SK-N-SH (cell line): ENCODE measurements around the gene SLC15A1. TPM values are rescaled to one million over a fixed set of nuclear protein-coding genes. Genes with fewer than 3 reads are reported as not detected.

Experiments used
- CTCF ChIA-PET: fragments of 300-600, 350-600 bp; formaldehyde crosslinking; extraction: SDS; loops from one replicate; lab custom pipeline; 2021; lab: Yijun Ruan, JAX
- POLR2A ChIA-PET: fragments of 350-600 bp; sonication (Branson Sonifier 250); formaldehyde crosslinking; extraction: SDS; loops from one replicate; lab custom pipeline; 2020; ENCODE audit warnings: antibody characterized with exemption, inconsistent platforms; lab: Yijun Ruan, JAX
- DNase-seq: peaks from one replicate; pipeline ENCODE4 v3.0.0; 2012
- H2AFZ ChIP-seq: fragments of 200-600 bp; sonication (generic); 2 replicates; pipeline ENCODE4 v1.8.1; 2016; ENCODE audit warnings: antibody characterized with exemption, mild to moderate bottlenecking, low read depth
- H3F3A ChIP-seq: fragments of 200-600 bp; sonication (generic); replicated peaks from 2 replicates; pipeline ENCODE3; 2016; ENCODE audit warnings: antibody characterized with exemption, mild to moderate bottlenecking; ENCODE audit not compliant: insufficient read depth
- H3K27ac ChIP-seq, 2 experiments: fragments of 200-500 bp in 1 of 2; fragments of 200-600 bp in 1 of 2; sonication (Bioruptor generic) in 1 of 2; sonication (generic), shearing (Covaris generic) in 1 of 2; 2 replicates each; pipeline versions ENCODE4 v1.5.1 to v1.6.1; 2014 to 2016; ENCODE audit warnings: low read depth in 2 of 2, inconsistent platforms in 1 of 2, low read length in 1 of 2, mild to moderate bottlenecking in 1 of 2, mixed read lengths in 1 of 2
- H3K27me3 ChIP-seq: fragments of 200-600 bp; sonication (generic), shearing (Covaris generic); 2 replicates; pipeline ENCODE4 v1.6.1; 2016; ENCODE audit warnings: mixed run types; ENCODE audit not compliant: insufficient read depth
- H3K36me3 ChIP-seq, 2 experiments: fragments of 200-500 bp in 1 of 2; fragments of 200-600 bp in 1 of 2; sonication (Bioruptor generic) in 1 of 2; sonication (generic) in 1 of 2; replicated peaks in 1 of 2; 2 replicates each; pipeline versions ENCODE3 to v1.5.1; 2014 to 2016; ENCODE audit warnings: low read length in 1 of 2, mild to moderate bottlenecking in 1 of 2; ENCODE audit not compliant: insufficient read depth in 2 of 2, control insufficient read depth in 1 of 2
- H3K4me1 ChIP-seq, 2 experiments: fragments of 200-500 bp in 1 of 2; fragments of 200-600 bp in 1 of 2; sonication (Bioruptor generic) in 1 of 2; sonication (generic), shearing (Covaris generic) in 1 of 2; 2 replicates each; pipeline versions ENCODE4 v1.5.1 to v1.6.1; 2014 to 2016; ENCODE audit warnings: low read depth in 1 of 2, low read length in 1 of 2, mixed run types in 1 of 2; ENCODE audit not compliant: insufficient read depth in 2 of 2, control insufficient read depth in 1 of 2
- H3K4me2 ChIP-seq: fragments of 200-600 bp; sonication (generic), shearing (Covaris generic); 2 replicates; pipeline ENCODE4 v1.6.1; 2017; ENCODE audit warnings: mixed run types
- H3K4me3 ChIP-seq, 2 experiments: fragments of 200-500 bp in 1 of 2; fragments of 200-600 bp in 1 of 2; sonication (Bioruptor generic) in 1 of 2; sonication (generic), shearing (Covaris generic) in 1 of 2; 2 replicates each; pipeline versions ENCODE4 v1.5.1 to v1.8.1; 2014 to 2016; ENCODE audit warnings: low read depth in 2 of 2, inconsistent platforms in 1 of 2, low read length in 1 of 2, mild to moderate bottlenecking in 1 of 2, mixed read lengths in 1 of 2, moderate library complexity in 1 of 2
- H3K79me2 ChIP-seq: fragments of 200-600 bp; sonication (generic); 2 replicates; pipeline ENCODE4 v1.8.1; 2017; ENCODE audit warnings: mild to moderate bottlenecking; ENCODE audit not compliant: insufficient read depth
- H3K9ac ChIP-seq: fragments of 200-600 bp; sonication (generic); 2 replicates; pipeline ENCODE4 v1.6.1; 2017; ENCODE audit warnings: mixed run types
- H3K9me2 ChIP-seq: fragments of 200-600 bp; sonication (generic); 2 replicates; pipeline ENCODE4 v1.6.1; 2017; ENCODE audit warnings: mixed run types
- H3K9me3 ChIP-seq: fragments of 200-600 bp; sonication (generic); 2 replicates; pipeline ENCODE4 v1.6.1; 2017; ENCODE audit warnings: mixed run types, mild to moderate bottlenecking, moderate library complexity
- H4K20me1 ChIP-seq: fragments of 200-600 bp; sonication (generic); 2 replicates; pipeline ENCODE4 v1.6.1; 2017; ENCODE audit warnings: mild to moderate bottlenecking, mixed run types; ENCODE audit not compliant: insufficient read depth
- CHD2 ChIP-seq: fragments of 150-350 bp; IDR thresholded peaks from 2 replicates; pipeline ENCODE4 v1.6.1; 2018; ENCODE audit warnings: low read length; ENCODE audit not compliant: partially characterized antibody
- CTCF ChIP-seq: fragments of 200-600 bp; sonication (generic); IDR thresholded peaks from 2 replicates; pipeline ENCODE4 v1.6.1; 2017; ENCODE audit warnings: antibody characterized with exemption, mild to moderate bottlenecking, moderate library complexity
- FOSL2 ChIP-seq: IDR thresholded peaks from 2 replicates; pipeline ENCODE4 v1.4.0; 2012; ENCODE audit warnings: low read depth, mild to moderate bottlenecking, moderate library complexity, borderline replicate concordance
- FOXJ3 ChIP-seq: sonication (generic); formaldehyde crosslinking; IDR thresholded peaks from 2 replicates; pipeline ENCODE4 v1.5.1; 2020; ENCODE audit warnings: mild to moderate bottlenecking, missing genetic modification reagents
- FOXM1 ChIP-seq: IDR thresholded peaks from 2 replicates; pipeline ENCODE4 v1.4.0; 2012; ENCODE audit warnings: low read depth, mild to moderate bottlenecking
- GABPA ChIP-seq: IDR thresholded peaks from 2 replicates; pipeline ENCODE4 v1.4.0; 2012; ENCODE audit warnings: low read depth, mild to moderate bottlenecking
- IRF3 ChIP-seq: fragments of 150-350 bp; IDR thresholded peaks from 2 replicates; pipeline ENCODE4 v1.6.1; 2016; ENCODE audit warnings: mild to moderate bottlenecking, low read depth, low read length
- JUND ChIP-seq: IDR thresholded peaks from 2 replicates; pipeline ENCODE4 v1.4.0; 2012
- MAX ChIP-seq: IDR thresholded peaks from 2 replicates; pipeline ENCODE4 v1.4.0; 2012; ENCODE audit warnings: low read depth
- MEF2A ChIP-seq: IDR thresholded peaks from 2 replicates; pipeline ENCODE4 v1.4.0; 2012; ENCODE audit warnings: low read depth, borderline replicate concordance
- MXI1 ChIP-seq: IDR thresholded peaks from 2 replicates; pipeline ENCODE4 v1.6.1; 2012; ENCODE audit warnings: mild to moderate bottlenecking, low read depth, low read length, improper control_type of control experiment
- RAD21 ChIP-seq: IDR thresholded peaks from 2 replicates; pipeline ENCODE4 v1.6.1; 2012; ENCODE audit warnings: mild to moderate bottlenecking, low read length
- RCOR1 ChIP-seq: fragments of 150-350 bp; IDR thresholded peaks from 2 replicates; pipeline ENCODE4 v1.6.1; 2017; ENCODE audit warnings: antibody characterized with exemption, low read length
- REST ChIP-seq: IDR thresholded peaks from 2 replicates; pipeline ENCODE4 v1.6.1; 2012; ENCODE audit warnings: mild to moderate bottlenecking, low read depth, low read length, moderate library complexity
- SMC3 ChIP-seq: IDR thresholded peaks from 2 replicates; pipeline ENCODE4 v1.6.1; 2012; ENCODE audit warnings: low read depth, low read length, improper control_type of control experiment
- TCF12 ChIP-seq: IDR thresholded peaks from 2 replicates; pipeline ENCODE4 v1.4.0; 2012
- TEAD4 ChIP-seq: IDR thresholded peaks from 2 replicates; pipeline ENCODE4 v1.4.0; 2012; ENCODE audit warnings: mild to moderate bottlenecking, borderline replicate concordance; ENCODE audit not compliant: insufficient read depth
- USF1 ChIP-seq: IDR thresholded peaks from 2 replicates; pipeline ENCODE4 v1.4.0; 2012; ENCODE audit warnings: low read depth, borderline replicate concordance
- USF2 ChIP-seq: fragments of 150-350 bp; IDR thresholded peaks from 2 replicates; pipeline ENCODE4 v1.6.1; 2017; ENCODE audit warnings: antibody characterized with exemption, low read length, low read depth, borderline replicate concordance
- YY1 ChIP-seq: IDR thresholded peaks from 2 replicates; pipeline ENCODE4 v1.4.0; 2012; ENCODE audit warnings: low read depth, mild to moderate bottlenecking
- WGBS: methylation state at CpG from one replicate; pipeline ENCODE4 v1.1.6; 2017; ENCODE audit warnings: low lambda C conversion rate; 5-methylcytosine and 5-hydroxymethylcytosine counted together
- polyA plus RNA-seq, 3 experiments: library from polyadenylated mRNA; depleted of rRNA; stranded (reverse); fragments of >200 nt; gene quantifications; 2 replicates each; pipeline ENCODE4 v1.2.3, GENCODE V29; 2012

SLC15A1 gene
- polyA plus RNA-seq, 1 of the 3 experiments (the other 2 are of a cell fraction) = not detected

- ChIA-PET CTCF (interaction anchor here (1.3 kb wide), 1 partner anchor 108 kb away, joined by 3 read pairs; no protein-coding TSS in a partner anchor), POLR2A (no interaction called here)
- Histone ChIP-seq H3K27me3 (no peaks in the 10 kb centered on the region), H3K79me2 (no peaks in the 10 kb centered on the region), H3K4me1 (no peaks in the 10 kb centered on the region), H3K4me3 (no peak overlapping the region), H3F3A (no peaks in the 10 kb centered on the region), H3K27ac (no peak overlapping the region), H4K20me1 (no peaks in the 10 kb centered on the region), H3K4me2 (no peak overlapping the region), H3K9me2 (no peaks in the 10 kb centered on the region), H3K36me3 (no peaks in the 10 kb centered on the region), H3K9ac (no peak overlapping the region), H2AFZ (no peak overlapping the region), H3K9me3 (no peaks in the 10 kb centered on the region)
- no peak for TF ChIP-seq GABPA
- no peak for TF ChIP-seq YY1
- TF ChIP-seq USF1 = no peak
- TF ChIP-seq FOSL2 = no peak
- no peak for TF ChIP-seq CTCF
- no peak for TF ChIP-seq IRF3
- no peak for TF ChIP-seq SMC3
- no peak for TF ChIP-seq CHD2
- no peak for TF ChIP-seq FOXJ3 (CRISPR knock-in tag)
- TF ChIP-seq JUND = no peak
- TF ChIP-seq USF2 = no peak
- no peak for TF ChIP-seq REST
- no peak for TF ChIP-seq MAX
- no peak for TF ChIP-seq MEF2A
- TF ChIP-seq FOXM1 = no peak
- no peak for TF ChIP-seq TCF12
- TF ChIP-seq RAD21 = no peak
- no peak for TF ChIP-seq MXI1
- TF ChIP-seq TEAD4 = no peak
- TF ChIP-seq RCOR1 = no peak
- 40% methylated on average over 3 of the region's 3 CpGs for WGBS
- DNase-seq = no peak
These were observed 20.5 kb downstream of the SLC15A1 start for GRCh38 chr13:98731925-98732324.
